NCI-H226 (cell line): ENCODE measurements around the gene SEMA6A.

ENCODE experiments used
- DNase-seq: peaks from one replicate; pipeline ENCODE4 v3.0.0-alpha.2; 2015

The SEMA6A gene

GRCh38 chr5:116575326-116576052, 866 bp upstream of the SEMA6A start:
- no peak for DNase-seq

DNA sequence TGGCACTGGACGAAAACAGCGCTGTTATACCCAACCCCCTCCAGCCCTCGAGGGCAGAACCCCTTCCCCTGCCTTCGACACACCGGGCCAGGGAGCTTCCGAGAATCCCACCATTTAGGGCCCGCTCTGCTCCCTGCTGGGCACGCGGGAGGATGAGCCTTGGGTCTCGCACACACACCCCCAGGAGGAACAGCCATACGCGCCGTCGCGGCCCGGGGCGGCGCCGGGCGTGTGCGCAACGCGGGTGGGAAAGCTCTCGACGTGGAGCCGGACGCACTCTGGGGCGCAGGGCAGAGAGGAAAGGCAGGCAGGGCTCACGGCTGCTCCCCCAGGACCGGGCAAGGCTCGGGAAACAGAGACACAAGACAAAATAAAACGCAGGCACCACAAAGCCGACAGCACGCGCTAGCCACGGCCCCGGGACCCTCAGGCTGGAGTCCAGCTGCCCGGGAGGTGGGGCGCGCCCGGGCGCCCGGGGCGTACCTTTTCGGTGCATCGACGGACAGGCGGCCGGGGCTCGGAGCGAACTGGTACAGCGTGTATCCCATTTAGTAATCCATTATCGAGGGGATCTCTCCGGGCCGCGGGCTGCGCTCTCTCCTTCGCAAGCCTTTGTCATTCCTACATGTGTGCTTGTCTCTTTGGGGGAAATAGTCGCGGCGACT, 789 bp downstream of the SEMA6A start:
- no peak for DNase-seq

- DNase-seq, result no peak
These were observed 1.3 kb downstream of the SEMA6A start for GRCh38 chr5:116573279-116573701.

- no peak for DNase-seq
These were observed 2.0 kb downstream of the SEMA6A start for GRCh38 chr5:116572350-116573278.

DNA sequence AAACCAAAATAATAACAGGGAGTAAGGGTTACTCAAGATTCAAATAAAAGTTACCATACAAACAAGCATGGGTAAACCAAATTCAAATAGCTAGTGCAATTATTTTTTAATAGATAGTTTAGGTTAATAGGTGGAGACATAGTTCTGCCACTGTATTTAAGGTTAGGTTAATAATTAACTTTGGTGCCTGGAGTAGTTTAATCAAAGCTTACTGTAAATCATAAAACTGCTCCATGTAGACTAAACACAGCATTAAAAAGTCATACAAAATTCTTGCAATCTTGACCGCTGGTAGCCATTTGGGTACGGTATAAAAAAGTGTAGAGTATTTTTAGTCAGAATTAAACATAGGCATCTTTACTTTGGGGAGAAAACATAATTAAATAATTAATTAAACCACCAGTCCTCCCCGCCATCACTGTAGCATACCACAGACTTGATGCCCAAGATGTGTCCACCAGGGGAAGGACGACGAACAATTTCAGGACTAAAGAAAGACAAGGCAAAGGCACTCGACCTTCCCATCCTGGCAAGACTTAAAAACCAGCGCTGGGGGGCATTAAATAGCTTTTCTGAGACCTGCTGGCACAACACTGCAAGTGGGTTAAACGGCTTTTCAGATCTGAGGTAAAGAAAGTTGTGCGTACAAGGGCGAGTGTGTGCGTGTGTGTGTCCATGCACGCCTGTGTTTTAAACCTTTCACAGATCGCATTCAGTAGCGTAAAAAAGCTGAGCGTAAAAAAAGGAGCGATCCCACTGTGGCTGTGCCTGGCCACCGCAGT, 2.9 kb downstream of the SEMA6A start:
- no peak for DNase-seq

DNA sequence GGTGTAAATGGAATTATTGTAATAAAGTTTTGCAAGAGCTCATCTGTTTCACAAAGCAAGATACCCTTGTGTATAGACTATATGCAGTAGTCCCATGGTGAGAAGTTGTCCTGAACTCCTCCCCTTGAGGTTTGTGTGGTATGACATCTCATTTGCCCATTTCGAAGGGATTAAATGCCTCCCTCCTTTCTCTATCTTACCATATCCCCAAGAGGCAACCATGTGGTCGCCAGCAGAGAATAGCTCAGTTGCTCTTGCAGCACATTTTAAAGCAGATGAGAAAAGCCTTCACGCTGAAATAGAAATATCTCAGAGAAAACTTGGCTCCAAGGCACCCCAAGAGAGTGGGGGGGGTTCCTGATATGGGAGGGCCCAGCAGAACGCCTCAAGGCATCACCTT, 4.6 kb downstream of the SEMA6A start:
- no peak for DNase-seq

- DNase-seq, result no peak
These were observed 7.5 kb downstream of the SEMA6A start for GRCh38 chr5:116567106-116567505.

GRCh38 chr5:116566251-116566650, 8.4 kb downstream of the SEMA6A start:
- DNase-seq, result no peak

DNA sequence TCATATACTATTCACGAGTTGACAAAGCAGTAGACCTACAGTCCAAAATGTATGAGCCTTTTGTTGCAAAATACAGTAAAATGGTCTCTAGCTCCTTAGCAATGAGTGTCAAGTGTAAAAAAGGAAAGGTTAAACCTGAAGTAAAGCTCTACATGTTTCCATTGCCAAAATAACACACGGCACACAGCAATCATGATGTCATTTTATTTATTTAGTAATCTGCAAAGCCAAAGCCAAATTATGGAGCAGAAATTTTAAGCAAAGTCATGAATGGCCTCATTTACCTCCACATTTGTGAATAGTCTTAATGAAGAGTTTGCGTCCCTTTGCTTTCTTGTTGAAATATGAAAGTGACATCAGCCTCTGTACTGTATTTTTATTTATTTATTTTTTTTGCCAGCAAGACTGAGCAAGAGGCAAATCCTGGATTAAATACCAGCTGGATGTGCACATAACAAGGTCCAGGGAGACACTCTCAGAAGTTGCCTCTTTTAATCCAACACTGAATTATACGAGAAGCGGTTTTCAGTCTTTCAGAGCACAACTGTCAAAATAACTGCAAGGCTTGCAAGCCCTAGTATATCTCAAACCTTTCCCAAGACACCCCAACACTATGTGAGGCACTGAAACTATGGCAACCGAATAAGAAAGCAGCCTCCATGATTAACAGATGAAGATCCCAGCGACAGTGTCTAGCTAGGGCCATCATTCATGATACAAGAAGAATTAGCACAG, 9.7 kb downstream of the SEMA6A start:
- no peak for DNase-seq

DNA sequence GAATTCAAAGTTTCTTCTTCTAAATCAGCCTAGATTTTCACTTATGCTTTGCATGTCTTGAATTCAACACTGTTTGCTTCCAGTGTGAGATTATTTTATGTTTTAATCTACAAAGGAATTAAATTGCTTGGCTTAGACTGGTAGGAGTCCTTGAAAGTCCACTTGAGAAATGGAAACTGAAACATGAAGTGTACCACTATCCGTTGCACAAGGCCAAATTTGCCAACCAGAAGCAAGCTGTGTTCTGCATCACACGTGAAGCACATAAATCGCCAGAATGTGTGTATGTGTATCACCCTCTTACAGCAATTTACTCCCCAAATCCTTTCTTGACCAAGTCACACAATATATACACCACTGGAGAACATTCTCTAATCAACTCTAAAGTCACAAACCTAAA, 10.3 kb downstream of the SEMA6A start:
- DNase-seq, result no peak

- DNase-seq, result no peak
These were observed 10.8 kb downstream of the SEMA6A start for GRCh38 chr5:116563736-116564308.

- DNase-seq, result no peak
These were observed 12.0 kb downstream of the SEMA6A start for GRCh38 chr5:116562669-116563068.

GRCh38 chr5:116561658-116562057, 13.0 kb downstream of the SEMA6A start:
- DNase-seq, result no peak

GRCh38 chr5:116559673-116560164, 14.9 kb downstream of the SEMA6A start:
- DNase-seq, result no peak

- DNase-seq, result no peak
These were observed 15.4 kb downstream of the SEMA6A start for GRCh38 chr5:116559239-116559638.

GRCh38 chr5:116557669-116558271, 16.9 kb downstream of the SEMA6A start:
- no peak for DNase-seq

- no peak for DNase-seq
These were observed 19.9 kb downstream of the SEMA6A start for GRCh38 chr5:116554764-116555163.

DNA sequence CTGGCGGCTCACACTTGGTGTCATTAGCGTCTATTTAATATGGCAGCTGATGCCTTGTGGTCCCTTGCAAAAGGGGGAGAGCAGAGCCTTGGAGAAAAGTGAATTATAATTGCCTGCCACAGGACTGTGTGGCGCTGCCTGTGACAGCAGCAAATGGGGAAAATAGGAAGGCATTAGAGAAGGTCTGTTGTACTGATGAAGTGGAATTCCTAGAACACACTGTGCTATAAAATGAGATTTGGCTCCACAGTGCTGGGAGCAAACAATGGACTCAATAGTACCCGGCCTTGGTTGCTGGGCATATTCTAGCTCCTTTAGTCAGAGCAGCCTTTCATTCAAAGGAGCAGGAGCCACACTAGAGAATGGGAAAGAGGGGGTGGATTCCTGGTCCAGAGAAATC, 21.3 kb downstream of the SEMA6A start:
- DNase-seq, result no peak

- DNase-seq, result no peak
These were observed 24.5 kb downstream of the SEMA6A start for GRCh38 chr5:116550082-116550481.

DNA sequence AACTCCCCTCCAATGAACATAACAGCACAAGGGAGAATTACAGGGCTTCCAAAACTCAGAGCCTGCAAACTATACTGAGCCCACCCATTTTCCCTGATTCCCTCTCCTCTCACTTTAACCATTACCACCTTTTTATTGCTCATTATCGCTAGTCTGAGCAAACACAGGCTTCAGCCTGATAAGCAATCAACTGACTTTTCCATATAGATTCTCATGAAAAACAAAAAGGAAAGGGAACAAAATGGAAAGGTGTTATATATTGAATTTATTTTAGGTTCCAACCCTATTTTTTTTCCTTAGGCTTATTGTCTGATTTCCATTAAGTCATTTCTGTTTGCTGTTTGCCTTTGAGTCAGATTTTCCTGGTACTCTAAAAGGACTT, 27.9 kb downstream of the SEMA6A start:
- DNase-seq, result no peak
